NCI-H2227 (cell line): ENCODE results near the gene NPTN.
"Not testable (repeated sequence)": the region's sequence is repeated elsewhere in the genome, so short reads cannot be mapped to it uniquely, and the experiment has no call there.

Experiments used
- DNase-seq: peaks from one replicate; lab custom pipeline; 2025; ENCODE audit not compliant: unreplicated experiment; lab: John Stamatoyannopoulos, UW

The NPTN gene

DNA sequence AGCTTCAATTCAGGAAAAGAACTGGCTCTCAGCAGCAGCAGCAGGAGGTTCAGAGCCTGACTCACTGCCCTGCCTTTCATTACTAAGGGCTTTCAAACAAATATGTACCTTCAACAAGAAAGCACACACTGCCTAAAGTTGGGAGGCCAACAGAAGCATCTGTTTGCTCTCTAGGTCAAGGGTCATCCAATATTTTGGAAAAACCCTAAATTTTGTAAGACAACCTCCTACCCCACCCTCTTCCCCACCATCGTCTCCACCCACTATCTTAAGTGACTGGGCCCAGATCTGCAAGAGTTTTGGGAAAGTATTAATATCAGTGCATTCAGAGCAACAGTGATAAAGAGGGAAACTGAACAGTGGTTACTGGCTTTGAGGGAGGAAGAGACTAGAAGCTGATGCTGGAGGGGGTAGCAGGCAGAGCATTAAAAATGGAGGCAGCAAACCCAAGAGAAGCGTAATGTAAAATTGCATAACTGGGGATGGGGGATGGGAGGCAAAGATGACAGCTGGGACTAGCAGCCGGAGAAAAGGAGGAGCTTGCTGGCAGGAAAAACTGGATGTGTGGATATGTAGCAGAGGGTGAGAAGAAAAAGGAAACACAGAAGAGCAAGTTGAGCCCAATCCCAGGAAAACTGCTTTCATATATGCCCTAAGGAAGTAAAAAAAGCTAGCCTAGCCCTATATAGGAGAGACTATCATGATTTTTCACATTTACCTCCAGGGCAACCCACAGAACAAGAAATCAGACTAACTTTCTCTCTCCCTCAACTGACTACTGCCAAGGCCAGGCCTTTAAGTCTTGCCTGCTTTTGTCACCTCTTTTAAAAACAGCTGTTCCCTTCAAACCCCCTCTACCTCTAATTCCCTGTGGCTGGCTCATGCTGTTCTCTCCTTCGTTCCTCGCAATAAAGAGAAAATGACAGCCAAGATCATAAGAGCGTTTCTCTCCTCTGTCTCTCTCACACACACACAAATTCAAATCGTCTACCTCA is 31.4 kb downstream of the NPTN start:
- peak; percentile 27 for DNase-seq

DNA sequence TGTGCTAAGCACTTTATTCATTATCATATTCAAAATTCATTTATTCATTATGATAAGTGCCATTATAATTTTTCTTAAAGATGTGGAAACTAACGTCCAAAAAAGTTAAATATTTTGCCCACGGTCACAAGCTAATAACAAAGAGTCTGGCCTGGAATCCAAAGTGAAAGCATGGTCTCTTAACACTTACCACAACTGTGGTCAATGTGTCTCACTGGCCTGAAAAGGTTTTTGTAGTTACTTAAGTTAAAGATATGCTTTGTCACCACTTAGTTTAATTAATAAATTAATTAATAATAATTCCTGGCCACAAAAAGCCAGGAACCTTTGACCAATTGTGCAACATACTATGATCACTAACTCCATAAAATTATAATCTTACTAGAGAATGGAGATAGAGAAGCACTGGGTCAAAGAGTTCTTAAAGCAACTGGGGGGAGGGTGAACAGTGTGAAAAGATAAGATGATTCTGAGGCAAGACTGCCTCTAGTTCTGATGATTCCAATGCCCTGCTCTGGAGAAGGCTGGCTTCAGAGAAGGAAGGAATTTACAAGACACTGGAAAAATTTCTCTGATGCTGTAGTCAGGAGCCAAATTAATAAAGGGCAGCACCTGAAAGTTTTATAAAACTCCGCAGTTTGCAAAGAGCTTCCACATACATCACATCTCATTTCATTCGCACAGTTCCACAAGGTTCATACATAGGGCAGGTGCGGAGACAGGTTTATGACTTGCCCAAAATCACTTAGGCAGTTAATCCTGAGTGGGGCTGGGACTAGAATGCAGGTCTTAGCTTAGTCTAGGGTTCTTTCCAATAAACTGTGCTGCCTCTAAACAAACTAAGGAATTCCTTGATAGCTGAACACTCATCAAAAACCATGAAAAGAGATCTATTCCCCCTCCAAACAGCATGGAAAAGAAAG is 32.5 kb downstream of the NPTN start:
- no peak for DNase-seq

DNA sequence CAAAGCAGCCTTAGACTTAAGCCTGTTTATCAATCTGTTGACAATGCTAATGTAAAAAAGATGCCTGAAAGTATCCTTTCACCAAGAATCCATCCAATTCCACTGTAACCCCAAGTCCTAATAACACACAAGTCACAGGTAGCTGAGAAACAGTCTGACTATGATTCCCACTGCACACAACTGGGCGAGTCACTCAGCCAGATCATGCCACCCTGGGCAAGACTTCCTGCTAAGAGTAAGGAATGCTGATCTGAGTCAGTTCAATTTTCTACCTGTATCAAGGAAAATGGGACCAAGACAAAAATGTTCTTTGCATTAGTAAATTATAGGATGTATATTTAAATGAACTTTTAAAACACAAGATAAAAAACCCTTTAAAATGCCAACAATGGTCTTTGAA is 33.3 kb downstream of the NPTN start:
- DNase-seq: no peak

DNA sequence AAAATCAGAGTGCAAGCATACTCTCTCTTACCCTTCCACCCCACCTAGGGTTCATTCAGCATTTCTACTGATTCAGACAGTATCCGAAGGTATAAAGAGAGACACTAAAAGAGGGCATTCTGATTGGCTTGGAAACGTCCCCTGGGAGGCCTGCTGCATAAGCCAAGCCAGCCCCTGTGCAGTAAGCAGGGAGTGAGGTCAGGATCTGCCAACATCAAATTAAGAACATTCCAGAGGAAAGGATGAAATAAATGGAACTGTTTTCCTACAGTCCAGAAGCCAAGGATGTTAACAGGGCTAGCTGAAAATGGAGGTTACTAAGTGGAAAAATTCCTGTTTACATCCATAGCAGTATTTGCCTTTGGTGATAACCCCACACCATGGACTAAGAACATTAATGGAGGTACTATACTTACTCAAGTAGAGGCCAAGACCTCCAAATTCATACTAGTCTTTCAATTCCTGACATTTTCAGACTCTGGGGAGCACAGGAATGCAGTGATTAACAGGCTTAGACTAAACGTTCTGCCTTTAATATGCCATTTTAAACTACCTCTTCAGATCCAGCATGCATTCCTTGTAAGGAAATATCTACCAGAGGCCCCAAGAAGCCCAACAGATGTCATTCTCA is 34.5 kb downstream of the NPTN start:
- no peak for DNase-seq

DNA sequence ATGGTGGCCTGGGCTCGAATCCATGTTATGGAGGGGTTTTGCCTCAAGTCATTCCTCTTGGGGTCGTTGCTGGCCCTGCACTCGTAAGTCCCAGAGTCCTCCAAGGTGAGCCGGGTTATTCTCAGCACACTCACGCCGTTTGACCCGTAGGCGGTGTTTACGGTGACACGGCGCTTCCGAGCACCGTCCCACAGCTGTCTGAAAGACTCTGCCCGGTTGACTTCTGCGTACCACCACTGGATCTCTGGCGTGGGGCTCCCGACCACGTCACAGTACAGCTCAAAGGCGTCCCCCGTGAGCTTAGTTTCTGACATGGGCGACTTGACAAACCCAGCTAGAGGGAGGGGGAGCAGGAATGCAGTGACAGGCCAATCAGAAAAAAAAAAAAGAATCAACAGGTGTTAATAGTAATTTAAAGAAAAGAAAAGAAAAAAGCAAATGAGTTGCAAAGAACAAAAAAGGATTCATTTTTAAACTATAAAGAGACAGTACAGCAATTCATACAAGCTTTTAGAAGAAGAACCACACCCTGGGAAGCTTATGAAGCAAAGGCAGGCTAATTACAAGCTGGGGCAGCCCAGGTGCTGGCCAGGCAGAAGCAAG is 36.1 kb downstream of the NPTN start:
- no peak for DNase-seq

DNA sequence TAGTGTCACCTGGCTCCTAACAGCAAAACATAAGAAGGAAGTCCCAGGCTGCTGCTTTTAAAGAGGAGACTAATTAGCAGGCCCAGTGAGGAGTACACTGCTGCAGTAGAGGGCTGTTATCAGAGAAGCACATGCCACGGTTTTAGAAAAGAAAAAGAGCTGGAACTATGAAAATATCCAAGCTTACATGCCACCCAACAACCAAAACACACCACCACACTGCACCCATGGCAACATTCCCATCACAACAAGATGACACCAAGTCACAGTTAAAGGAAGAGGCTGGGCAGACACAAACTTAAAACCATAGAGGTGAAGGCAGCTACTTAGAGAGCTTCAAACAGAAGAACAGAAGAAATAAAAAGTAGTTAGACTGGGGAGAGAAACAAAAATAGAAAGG is 37.0 kb downstream of the NPTN start:
- no peak for DNase-seq

DNA sequence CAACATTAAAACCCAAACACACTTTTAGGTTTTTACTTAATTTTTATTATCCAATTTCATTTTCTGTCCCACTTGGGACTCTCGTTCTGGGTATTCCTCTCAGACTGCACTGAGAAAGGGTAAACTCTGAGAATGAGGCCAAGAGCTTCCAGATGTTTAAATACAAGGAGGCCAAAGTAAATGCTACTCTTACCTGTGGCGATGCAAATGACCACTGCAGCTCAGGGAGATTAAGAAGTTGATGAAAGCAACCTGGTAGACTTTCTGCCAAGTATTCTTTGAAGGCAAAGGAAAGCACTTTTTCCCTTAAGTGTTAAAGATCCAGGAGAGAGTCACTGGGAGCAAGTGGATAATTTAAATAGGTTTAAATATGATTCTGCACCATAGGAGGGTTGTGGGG is 39.1 kb downstream of the NPTN start:
- no peak for DNase-seq

DNA sequence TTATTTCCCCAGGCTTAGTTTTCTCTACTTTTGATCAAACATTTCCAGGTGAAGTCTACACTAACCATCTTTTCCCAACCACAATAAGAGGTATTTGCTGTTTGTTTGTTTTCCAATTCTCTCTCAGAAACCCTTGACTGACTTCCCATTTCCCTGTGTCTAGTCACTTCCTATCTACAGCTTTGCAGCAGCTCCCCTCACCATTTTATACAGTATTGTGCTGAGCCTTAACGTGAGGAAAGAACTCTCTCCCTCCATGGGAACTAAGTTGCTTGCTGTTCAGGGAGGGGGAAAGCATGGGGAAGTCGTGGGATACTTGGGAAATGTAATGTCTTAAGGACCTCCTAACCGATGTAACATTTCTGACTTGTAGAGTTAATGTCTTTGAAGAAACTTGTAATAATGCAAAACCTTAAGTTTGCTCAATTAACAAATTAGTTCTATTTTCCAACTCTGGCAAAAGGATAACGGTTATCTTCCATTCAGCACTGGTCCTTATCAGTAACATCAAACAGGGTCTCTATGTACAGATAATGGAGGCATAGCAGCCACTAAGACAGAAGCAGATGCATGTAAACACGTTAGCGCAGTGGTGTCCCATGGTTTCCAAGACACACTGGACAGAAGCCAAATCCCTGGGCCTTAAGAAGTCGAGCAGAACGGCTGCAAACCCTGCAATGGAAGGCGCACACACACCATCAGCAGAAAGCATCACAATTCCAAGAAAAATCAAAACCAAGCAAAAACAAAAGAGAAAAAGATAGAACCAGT is 39.7 kb downstream of the NPTN start:
- peak; percentile 30 for DNase-seq

DNA sequence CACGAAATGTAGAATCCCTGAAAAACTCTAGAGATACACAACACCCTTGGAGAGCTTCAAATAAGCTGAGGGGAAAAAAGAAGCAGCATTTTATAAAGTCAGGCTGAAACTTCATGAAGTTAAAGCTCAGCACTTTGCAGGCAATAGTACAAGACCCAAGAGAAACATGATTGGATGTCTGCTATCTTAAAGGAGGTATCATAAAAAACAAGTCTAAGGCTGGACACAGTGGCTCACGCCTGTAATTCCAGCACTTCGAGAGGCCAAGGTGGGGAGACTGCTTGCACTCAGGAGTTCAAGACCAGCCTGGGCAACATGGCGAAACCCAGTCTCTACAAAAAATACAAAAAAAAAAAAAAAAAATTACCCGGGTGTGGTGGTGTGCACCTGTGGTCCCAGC is 42.9 kb downstream of the NPTN start:
- DNase-seq: no peak

DNA sequence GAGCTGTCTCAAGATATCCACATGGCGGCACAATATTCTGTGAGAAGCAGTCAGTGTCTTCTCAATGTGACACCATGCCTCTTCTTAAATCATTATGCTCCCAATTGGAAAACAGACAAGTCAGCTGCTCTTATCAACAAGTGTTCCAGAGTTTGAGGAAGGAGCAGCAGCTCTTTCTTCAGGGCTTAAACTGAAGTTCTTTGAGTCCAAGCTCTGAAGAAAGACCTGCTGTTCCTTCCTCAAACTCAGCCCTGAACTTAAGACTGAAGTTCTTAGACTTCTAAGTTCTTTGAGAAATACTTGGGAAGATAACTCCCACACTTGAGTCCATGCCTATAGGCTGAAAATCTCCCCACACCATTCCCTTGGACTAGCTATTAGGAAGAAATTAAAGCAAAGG is 43.4 kb downstream of the NPTN start:
- DNase-seq: no peak

DNA sequence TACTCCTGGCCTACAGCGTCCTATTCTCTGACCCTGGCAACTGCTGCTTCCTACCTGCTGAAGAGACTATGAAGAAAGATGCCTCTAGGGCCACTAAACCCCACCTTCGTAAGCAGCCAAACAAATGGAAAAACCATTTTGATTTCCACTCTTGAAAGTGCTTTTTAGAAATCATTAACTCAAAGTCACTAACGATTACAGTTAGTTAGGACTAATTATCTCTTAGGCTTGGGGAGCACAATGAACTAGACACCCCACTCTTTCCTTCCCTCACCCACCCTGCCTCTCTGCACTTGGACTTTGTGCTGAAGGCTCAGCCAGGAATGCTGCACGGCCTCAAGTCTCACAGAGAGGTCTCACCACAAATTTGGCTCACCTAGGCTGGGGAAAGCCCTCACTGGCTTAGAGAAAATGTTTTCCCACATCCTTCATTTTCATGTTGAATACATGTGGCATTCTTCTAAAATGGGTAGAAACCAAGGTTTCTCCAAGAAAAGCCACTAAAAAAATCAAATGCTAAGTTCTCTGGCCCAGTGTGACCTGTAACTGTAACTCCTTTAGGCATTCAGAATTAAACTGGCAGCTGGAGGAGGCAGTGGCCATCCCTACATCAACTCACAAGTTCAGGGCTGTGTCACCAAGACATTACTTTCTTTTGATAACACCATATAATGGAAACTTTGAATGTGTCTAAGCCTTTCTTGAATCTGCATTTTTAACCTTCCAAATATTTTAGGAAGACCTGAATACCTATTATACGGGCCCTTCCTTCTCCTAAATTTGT is 47.1 kb downstream of the NPTN start:
- no peak for DNase-seq

DNA sequence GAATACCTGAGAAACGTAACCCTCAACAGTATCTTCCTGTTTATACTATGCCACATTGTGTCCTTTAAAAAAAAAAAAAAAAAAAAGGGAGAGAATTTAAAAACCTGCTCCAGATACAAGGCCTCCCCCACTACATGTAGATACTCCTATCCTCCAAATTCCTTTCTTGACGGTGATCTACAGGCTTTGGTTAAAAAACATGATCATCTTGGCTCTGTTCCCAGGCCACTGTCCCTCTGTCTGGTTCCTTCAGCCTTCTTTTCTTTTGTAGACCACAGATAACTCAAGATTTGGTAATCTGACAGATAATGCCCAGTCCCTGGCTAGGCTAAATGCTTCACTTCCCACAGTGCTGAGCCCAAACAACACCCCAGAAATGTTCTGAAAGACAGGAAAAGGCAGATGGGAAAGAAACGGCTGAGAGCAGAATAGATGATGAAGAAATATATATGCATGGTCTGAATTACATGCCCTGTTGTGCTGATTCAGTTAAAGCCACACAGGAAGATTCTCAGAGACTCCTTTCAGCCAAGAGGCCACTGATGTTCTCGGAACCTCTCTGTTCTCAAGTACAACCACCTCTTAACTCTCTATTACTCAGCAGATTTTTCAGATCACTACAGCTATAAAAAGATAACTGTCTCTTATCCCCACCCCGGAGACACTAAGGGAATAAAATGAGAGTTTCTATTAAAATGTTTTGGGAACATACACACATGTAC is 48.3 kb downstream of the NPTN start:
- DNase-seq: no peak

DNA sequence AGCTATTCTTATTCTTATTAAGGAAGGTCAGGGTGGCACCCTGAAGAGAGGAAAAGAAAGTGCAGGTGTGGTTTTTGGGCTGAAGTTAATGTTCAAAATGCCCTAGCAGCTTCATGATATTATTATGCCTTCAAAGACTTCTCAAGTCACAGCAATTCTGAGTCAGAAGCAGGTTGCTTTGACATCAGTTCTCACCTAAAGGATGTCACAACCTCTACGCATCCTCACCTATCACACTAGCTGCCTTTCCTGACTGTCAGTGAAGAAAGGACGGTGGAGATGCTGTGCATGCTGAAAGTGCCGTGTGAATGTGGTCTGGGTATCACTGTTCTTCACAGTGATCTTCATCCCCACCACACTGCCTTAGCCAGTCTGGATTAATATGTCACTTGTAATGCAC is 49.6 kb downstream of the NPTN start:
- no peak for DNase-seq

DNA sequence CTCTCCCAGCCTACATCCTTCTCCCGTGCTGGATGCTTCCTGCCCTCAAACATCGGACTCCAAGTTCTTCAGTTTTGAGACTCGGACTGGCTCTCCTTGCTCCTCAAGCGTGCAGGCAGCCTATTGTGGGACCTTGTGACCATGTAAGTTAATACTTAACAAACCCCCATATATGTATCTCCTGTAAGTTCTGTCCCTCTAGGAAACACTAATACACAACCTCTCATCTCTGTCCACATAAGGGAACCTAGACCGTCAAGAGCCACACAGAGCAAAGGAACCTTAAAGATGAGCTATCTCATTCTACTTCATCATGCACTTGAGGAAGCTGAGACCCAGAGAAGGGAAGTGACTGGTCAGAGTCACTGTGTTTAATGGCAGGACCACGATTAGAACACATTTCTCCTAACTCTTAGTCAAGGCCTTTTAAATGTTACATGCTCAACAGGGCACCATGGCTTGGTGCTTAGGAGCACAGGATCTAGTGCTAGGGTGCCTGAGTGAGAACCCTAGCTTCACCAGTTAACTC is 50.3 kb downstream of the NPTN start:
- no peak for DNase-seq

DNA sequence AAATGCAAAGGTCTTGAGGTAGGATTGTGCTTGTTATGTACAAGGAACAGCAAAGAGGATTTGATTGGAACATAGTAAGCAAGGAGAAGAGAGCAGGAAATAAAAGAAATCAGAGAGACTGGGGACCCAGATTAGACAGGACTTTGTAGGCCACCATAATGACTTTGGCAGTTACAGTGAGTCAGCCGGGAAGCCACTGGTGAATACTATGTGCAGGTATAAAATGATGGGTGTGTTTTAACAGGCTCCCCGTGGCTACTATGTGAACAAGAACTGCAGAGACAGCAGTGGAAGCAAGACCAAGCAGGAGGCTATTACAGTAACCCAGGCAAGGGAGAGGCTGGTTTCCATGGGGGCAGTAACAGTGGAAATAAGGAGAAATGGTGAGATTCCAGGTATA is 55.2 kb downstream of the NPTN start:
- DNase-seq: no peak

DNA sequence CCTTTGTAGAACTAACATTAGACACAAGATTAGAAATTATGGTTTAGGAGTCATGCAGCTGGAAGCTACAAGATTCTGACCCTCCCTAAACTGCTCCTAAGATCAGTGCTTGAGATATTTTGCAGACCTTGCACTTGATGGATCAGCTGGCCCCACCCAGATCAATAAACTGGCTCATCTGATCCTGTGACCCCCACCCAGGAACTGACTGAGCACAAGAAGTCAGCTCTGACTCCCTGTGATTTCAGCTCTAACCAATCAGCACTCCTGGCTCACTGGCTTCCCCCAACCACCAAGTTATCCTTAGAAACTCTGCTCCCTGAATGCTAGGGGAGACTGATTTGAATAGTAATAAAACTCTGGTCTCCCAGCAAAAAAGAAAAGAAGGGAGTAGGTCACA is 55.6 kb downstream of the NPTN start:
- not testable (repeated sequence) for DNase-seq

DNA sequence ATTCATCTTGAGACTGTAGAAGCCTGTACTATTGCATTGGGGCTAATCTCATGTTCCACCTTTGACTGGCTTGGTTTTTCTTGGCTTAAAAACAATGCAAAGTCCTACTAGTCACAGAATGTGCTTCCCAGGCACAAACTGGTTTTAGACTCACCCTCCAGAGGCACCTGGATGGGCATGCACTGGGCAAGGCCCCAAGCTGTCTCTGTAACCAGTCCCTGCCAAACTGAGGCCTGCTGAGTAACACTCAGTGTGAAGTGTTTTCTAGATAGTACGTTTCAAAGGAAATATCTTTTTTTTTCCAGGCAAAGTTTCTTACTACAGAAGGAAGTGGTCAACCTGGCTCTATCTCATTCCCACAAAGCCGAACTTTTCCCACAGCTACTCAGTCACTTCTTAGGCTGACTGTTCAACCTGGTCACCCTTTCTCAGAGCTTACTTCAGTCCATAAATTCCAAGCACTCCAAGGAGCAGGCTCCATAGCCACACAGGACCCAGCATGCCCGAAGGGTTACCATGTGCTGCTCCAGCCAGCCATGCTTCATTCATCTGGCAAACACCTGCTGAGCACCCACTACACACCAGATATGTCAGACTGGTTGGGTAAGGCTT is 57.4 kb downstream of the NPTN start:
- no peak for DNase-seq

DNA sequence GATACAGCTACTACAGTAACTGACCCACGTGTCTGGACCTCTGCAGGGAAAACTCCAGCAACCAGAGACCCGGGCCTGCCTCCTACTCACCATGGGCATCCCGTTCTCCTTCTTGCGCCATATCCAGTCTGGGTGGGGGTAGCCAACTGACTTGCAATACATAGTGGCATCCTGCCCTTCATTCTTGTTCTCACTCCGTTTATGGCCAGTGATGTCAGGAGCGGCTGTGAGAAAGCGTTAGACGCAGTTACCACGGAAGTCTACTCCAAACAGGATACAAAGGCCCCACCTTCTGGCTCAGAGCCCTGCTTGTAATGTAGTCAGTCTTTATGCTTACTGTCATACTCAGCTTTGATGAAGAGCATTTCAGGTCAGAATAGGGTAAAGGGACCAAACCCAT is 59.6 kb downstream of the NPTN start:
- no peak for DNase-seq
